ENCODE results near the gene PYGL.
A peak's percentile ranks its signal among the peaks of the same experiment; 100 is the strongest.
"Not testable (repeated sequence)": the region's sequence is repeated elsewhere in the genome, so short reads cannot be mapped to it uniquely, and the experiment has no call there.

Gene PYGL

DNA sequence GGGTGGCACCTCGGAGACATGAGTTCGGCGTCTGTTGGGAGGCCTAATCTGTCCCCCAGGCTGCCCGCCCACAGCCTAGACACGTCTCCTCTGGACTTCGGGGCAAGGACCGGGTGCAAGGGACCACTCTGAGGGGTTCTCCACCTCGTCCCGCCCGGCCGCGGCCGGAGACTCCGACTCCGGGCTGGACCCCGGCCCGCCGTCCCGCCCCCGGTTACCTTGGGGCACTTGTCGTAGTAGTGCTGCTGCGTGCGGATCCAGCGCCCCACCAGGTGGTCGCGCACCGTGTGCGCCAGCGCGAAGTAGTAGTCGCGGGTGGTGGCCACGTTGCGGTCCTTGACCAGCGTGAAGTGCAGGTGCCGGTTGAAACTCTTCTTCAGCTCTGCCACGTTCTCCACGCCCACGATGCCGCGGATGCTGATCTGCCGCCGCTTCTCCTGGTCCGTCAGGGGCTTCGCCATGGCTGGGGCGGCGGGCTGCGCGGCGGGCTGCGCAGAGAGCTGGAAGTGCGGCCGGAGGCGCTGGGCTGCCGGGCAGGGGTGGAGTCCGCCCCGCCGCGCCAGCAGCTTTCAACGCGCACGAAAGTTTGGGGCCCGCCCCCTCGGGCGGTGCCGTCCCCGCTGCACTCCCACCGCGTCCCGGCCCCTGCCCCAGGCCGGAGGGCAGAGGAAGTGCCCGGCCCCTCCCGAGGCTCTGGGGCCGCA lies at the start of gene PYGL:
Gene PYGL, minus strand, starts transcription at position 541 of the 704 bp plus-strand sequence. Its CDS starts 80 bp downstream, at position 461.
- DNase-seq (ENCODE audit: low spot score) = peak; percentile 68

DNA sequence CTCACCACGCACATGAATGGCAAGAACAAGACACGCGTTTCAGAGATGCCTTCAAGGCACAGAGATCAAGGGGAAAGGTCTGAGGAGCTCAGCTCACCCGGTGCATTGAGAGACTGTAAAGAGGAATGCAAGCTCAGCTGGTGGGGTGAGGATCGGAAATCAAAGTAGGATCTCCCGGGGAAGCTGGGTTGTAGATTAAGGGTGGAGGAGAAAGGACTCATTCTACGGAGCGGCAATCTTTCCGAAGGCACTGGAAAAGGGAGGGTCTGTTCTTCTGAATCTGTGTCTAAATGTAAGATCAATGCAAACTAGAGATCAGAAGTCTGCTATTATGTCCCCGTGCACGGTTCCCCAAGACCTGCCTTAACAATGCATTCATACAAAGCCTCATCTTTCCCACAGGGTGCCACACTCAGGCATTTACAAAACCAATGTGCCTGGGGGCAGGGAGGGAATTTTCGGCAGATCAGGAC lies 41.6 kb upstream of the PYGL start:
- DNase-seq (ENCODE audit: low spot score) = no peak

DNA sequence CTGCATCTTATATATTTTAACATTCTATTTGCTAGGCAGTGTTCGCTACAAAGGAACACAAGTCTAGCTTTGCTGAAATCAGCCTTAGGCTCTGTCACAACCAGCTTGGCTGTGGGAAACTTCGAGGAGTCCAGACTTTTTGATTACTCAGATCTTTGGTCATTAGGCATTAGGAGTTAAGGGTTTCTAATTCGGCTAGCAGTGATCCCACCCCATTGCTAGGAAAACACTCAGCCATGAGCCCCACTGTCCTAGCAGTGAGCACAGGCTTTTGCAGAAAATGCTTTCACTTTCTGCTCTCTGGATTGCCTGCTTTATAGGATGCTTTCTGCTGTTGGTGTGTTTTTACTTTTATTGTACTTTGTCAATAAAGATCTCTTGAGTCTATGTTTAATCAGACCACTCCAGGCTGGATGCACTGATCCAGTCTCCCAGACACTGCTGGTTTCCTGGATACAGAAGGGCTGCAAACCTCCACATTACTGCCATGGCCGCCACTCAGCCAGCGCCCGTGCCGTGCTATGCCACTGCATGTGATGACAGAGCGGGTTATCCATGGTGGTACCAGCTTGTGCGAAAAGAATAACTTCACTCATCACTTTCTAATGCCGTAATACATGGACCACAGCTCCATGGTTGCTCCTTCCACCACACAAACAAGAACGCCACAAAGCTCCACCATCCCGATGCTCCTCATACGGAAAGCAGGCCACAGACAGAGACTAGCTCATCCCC lies 41.0 kb upstream of the PYGL start:
- no peak for DNase-seq (ENCODE audit: low spot score)

DNA sequence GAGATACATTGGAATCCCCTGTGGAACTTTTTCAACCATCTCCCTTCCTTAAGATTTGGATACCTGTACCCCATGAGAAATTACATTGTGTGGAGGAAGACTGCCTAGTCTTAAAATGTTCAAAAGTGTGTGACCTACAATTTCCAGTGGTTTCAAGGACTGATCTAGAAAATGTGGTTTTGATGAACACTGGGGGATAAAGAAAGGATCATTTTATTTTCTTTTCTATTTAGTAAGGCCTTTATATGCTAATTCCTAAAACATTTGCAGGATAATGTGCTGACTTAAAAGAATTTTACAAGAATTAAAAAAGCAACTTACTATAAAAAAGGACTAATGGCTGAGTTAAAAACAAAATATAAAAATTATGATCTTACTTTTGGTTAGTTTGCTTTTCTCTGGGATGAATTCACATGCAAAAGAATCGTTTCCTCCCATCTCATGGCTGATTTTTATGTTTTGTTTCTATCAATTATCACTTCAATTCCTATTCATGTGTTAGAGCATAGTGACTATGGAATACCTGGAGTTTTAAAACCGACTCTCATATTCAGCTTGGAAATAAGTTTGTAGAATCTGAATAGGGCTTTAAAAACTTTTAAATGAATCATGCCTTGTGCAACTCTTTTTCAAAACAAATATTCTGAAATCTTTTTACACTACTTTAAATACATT lies 39.9 kb upstream of the PYGL start:
- no peak for DNase-seq (ENCODE audit: low spot score)

DNA sequence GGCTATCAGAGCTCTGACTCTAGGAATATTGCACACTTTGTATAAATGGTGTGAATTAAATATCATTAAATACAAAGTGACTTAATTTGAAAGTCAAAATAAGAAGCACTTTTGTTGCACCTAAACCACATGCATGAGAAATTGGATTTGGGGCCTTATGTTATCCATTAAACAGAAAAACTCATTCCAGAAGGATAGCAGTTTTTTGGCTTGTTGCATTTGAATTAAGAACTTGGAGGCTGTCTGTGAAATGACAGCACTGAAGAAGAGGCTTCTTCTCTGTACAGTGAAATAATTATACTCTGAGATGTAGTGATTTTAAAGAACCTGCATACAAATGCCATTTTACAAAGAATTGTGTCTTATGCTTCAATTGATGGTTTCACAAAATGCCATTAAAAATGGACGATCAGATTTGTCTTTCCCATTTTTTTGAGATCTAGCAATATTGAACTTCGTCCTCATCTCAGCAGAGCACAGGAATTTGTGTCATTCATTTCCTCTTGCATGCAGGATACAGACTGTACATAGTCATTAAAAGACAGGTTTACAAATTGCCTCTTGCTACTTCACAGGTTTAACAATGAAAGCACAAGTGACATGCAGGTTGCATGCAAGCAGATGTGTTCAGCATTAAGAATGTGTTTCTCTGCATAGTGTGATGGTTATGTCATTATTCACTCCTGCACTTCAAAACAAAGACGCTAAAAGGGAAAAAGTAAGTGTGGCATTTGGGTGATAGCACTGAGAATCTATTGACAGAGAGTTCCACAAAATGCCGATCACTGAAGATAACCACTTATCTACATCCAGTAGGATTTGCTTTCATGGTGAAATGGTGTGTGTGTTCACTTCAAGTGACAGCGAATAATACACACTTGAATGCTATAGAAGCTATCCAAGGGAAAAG lies 35.9 kb upstream of the PYGL start:
- DNase-seq (ENCODE audit: low spot score) = no peak

DNA sequence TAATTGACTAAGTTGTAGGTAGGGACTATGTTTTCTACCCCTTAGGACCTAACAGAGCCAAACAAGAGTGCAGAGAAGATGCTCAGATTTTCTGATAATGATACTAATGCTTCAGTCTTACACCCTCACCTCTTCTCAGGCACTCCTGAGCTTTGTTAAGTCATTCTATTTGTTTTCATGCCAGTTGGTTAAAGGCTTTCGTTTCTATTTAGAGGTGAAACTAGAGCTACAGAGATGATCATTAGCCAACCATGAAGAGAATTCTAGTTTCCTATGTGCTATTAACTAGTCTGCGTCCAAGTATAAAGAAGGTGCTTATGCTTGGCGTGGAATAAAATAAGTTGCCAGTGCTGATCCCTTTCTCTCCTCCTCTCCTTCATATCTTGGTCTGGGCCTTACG lies 34.6 kb upstream of the PYGL start:
- DNase-seq (ENCODE audit: low spot score) = no peak

DNA sequence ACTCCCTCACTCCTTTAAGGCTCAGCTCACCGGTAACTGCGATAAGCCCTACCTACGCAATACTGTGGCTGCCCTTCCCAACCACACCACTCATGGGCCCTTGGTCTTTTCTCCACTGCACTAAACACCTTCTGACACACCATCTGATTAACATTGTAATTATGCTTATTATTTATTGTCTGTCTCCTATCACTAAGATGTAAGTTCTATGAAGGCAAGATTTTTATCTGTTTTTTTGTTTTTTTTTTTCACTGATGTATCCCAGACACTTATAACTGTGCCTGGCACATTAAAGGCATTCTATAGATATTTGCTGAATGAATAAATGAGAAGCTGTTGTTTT lies 34.2 kb upstream of the PYGL start:
- no peak for DNase-seq (ENCODE audit: low spot score)

DNA sequence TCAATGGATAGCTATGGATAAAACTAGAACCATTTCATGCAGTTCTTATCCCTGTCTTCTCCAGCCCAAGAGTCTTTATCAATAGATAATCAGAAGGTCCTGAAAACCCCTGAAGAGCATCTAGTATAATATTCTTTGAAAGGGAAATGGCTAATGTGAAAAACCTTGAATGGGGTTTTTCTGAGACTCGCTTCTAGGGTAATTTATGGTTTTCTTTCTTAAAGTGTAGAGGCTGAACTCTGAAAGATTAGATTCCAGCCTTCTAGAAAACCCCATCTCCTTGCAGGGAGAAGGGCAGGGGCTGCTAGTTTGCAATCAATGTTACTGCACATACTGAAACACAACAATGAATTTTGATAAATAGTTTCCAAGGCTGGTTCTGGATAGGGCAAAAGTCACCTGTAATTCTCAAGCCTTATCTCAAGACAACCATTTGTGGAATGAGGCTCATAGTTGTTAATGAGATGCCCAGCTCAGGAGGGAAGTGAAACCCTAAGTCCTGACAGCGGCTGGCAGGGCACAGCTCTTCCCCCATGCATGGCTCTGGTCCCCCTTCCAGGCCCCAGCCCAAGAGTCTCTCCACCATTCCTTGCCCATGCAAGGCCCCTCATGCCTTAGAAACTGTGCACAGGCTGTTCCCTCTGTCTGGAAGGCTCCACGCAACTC lies 33.7 kb upstream of the PYGL start:
- no peak for DNase-seq (ENCODE audit: low spot score)

DNA sequence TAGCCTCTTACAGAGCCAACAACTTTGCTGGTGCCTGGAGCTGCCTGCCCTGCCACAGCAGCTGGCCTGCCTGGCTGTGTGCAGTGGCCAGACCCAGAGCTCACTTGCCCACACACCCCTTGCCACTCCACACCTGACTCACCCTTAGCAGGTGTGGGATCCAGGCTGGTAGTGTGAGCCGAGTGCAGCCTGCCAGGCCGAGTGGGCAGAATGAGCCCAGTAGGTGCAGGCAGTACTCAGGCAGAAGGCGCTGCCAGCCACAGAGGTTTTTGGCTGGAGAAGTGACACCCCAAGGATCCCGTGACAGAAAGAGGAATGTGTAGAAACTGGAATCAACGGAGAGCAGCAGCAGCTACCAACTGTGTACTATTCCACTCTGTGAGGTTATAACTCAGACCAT lies 29.8 kb upstream of the PYGL start:
- DNase-seq (ENCODE audit: low spot score) = no peak

DNA sequence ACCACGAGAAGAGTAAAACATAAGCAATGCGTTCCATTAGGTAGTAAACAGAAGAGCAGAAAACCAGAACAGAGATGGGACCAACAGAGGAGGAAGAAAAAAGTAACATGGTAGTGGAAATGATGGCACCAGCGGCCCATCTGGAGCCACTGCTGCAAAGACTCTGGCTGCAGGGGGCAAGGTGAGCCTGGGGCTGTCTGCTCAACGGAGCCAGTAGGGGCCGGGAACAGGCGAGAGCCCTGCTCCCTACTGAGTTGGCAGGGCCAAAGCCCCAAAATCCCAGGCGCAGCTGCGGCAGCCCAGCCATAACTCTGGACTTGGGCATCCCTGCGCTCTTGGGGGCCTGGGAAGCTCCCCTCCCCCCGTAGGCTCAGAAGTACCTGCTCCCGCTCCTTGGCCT lies 28.5 kb upstream of the PYGL start:
- DNase-seq (ENCODE audit: low spot score) = no peak

DNA sequence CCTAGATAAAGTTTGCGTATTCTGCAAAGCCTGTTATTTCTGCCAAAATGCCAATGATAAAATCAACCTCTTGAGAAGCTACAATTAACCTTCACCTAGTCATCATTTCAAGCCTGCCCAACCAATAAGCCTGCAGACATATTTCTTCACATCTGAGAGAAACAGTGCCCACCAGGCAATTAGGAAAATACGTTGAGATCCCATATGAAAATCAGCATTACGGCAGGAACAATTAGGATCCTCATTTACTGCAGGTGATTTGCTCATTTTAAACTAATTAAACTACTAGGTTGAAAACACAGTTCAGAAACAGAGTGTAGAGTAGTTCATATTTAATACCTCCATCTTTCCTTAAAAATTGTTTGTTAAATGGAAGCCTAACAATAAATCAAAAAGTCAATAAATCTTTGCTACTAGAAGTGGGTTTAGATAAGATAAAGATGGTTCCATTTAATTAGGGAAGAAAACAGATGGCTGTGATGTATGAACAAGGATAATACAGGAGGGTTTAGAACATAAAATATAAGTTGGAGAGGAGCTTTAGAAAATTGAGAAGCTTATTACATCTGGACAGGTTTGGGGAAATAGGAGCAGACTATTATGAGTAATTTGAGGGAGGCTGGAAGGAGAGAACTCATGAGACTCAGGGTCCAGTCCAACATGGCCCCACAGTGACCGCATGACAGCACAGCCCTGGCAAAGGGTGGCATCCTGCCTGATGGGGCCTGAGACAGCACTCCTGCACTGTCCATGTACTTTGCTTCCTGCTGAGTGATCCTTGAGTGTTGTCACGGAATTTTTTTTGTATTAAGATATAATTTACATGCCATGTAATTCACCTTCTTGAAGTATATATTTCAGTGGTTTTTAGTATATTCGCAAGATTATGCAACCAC lies 26.9 kb upstream of the PYGL start:
- DNase-seq (ENCODE audit: low spot score) = no peak

DNA sequence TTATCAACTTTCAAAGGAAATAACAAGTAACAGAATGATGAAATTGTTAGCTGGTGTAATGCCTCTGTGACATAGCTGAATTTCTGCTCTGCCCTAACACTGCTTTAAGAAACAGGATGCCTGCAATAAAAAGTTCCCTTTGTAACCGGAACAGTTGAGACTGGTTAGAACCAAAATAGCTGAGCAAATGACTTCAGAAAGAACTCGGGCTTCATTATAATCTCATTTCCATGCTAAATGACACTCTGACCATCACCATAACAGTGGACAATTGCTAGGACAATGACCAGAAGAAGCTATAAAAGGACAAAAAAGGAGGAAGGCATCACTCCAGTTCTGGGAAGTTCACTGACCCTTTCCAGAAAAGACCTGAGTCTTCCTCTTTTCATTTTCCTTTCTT lies 23.5 kb upstream of the PYGL start:
- no peak for DNase-seq (ENCODE audit: low spot score)

DNA sequence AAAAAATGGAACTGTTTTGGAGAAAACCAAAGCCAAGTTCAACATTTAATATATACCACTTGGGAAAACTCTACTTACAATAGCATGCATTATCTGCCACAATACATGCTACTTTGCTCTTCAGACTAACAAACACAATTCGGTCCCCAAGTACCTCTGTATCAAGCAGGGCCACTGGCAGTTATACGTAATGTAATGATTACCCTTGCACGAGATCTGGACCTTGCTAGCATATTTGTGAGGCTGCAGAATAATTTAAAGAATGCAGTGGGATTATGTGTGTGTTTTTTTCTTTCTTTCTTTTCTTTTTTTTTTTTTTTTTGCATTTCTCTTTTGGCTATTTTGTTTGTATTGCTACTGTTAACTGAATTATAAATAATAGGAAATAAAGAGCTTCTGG lies 22.8 kb upstream of the PYGL start:
- DNase-seq (ENCODE audit: low spot score) = no peak

DNA sequence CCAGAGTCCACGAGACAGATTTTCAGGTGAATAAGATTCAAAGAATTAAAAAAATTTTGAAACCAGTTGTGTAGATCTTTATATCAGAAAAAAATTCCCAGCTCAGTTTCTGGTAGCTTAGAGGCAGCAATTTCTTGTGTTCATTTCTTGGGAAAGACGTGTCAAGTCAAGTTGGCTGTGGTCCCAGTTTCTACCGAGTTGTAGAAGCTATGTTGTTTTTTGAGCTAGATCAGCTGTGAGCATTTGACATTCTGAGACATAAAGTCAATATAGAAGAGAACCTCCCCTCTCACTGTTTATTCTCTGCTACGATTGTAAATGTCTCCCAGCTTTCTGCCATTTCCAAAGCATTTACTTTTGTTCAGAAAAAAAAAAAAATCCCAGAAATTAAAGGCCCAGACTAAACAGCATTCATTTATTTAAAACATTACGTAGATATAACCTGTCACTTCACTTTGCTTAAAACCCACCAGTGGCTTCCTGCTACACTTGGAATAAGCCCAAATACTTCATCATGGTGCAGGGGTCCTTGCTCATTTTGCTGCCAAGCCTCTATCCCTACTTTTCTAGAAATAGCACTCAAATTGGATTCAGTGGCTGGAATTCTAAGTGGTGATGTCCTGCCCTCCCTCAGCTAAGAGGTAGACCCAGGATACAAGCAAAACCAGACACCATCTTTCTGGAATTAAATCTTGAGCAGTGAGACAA lies 20.6 kb upstream of the PYGL start:
- peak; percentile 15 for DNase-seq (ENCODE audit: low spot score)

DNA sequence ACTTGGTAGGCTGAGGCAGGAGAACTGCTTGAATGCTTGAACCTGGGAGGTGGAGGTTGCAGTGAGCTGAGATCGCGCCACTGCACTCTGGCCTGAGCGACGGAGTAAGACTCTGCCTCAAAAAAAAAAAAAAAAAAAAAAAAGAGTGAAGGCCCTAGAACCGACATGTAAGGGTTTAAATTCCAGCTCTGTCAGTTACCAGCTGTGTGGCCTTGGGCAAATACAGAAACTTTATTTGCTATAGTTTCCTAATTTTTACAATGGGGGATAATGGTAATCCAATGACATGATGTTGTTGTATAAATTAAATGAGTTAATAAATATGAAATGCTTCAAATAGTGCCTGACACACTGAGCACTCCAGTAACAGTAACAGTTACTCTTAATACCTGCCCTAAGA lies 19.6 kb upstream of the PYGL start:
- no peak for DNase-seq (ENCODE audit: low spot score)

DNA sequence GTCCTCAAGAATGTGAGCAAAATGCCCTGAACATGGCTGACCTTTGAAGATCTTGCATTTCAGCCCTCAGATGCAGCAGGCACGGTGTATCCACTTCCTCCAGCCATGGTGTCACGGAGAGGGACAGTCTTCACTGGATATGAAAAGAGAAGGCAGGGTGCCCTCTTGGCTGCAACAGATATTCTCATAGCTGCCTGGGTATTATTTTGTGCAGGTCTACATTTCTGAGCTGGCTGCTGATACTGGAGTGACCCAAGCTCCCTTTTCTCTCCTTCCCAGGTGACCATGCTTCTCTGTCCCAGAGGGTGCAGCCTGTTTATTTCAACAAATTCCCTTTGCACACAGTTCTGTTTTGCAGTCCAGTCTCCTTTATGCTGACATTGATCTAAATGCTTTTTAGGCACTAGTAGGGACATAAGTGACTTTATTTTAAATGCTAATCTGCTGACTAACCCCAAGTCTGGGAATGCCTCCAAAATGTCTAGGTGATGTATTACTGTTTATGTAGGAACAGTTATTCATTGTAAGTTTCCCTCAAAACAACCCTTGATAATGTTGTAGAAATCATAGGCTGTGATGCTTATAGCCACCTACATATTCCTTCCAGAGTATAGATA lies 17.4 kb upstream of the PYGL start:
- no peak for DNase-seq (ENCODE audit: low spot score)

DNA sequence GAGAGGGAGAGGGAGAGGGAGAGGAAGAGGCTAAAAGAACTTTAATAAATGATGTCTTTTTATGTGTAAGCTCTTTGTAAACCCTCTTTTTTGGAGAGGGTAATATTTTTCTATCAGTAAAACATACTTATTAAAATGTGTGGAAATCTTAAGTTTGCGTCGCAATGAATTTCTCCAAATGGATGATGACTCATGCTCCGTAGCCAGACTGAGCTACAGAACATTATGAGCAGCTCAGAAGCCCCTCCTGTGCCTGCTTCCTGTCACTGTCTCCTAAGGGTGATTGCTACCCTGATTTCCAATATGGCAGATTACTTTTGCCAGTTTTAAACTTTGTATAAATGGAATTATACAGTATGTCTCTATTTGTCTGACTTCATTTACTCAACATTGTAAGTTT lies 13.0 kb upstream of the PYGL start:
- DNase-seq (ENCODE audit: low spot score) = no peak

DNA sequence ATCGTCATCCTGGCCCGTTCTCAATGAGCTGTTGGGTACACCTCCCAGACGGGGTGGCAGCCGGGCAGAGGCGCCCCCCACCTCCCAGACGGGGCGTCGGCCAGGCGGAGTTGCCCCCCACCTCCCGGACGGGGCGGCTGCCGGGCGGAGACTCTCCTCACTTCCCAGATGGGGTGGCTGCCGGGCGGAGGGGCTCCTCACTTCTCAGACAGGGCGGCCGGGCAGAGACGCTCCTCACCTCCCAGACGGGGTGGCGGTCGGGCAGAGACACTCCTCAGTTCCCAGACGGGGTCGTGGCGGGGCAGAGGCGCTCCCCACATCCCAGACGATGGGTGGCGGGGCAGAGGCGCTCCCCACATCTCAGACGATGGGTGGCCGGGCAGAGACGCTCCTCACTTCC lies 12.1 kb upstream of the PYGL start:
- DNase-seq (ENCODE audit: low spot score) = not testable (repeated sequence)

DNA sequence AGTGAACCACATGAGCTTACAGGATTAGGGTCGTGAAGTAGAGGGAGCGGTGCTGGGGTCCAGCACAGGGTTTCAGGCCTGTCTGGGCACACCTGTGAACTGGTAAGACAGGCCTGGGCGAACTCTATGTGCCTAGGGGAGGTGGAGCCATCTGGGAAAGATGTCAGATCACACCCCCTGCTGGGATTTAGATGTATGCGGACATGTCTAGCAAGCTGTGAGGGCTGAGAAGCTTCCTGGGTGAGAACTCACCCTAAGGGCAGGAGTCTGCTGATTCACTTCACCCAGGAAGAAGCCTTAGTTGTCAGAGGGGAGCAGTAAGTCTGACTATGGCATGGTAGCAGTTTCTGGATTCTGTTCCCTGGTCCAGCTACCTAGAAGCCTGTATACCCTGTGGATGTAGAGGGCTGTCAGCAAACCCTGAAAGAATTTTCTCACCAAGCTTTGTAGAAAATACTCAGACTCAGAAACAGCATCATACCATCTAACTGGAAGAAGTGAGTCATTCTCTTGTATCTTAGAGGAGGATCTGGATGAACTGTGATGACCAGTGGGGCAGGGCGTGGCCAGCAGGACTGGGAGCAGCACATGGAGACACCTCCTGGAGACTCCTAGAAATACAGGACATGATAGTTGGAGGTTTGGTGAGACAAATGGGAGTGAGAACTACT lies 11.2 kb upstream of the PYGL start:
- peak; percentile 64 for DNase-seq (ENCODE audit: low spot score)
